CD14-positive monocyte (primary cell): ENCODE data around the gene ARHGAP10. TPM values are rescaled to one million over a fixed set of nuclear protein-coding genes. Genes with fewer than 3 reads are reported as not detected.
"Not testable (repeated sequence)": the region's sequence is repeated elsewhere in the genome, so short reads cannot be mapped to it uniquely, and the experiment has no call there.

ENCODE experiments used
- DNase-seq, 3 donors: peaks; one replicate each; pipeline ENCODE4 v3.0.0-alpha.2; 2011 to 2022
- H2AFZ ChIP-seq: 2 replicates; pipeline ENCODE4 v1.6.0; 2012; ENCODE audit warnings: mild to moderate bottlenecking, low read depth, low read length, inconsistent platforms; ENCODE audit not compliant: insufficient read depth, poor library complexity, severe bottlenecking
- H3K27ac ChIP-seq, 2 donors: 1 replicate in 1 of 2; 2 replicates in 1 of 2; pipeline ENCODE4 v1.5.1; 2012 to 2013; ENCODE audit warnings: low read length in 2 of 2, control low read depth in 1 of 2, inconsistent platforms in 1 of 2, low read depth in 1 of 2, mild to moderate bottlenecking in 1 of 2
- H3K27me3 ChIP-seq, 2 donors: one replicate each; pipeline versions ENCODE4 v1.6.0 to v1.6.1; 2011 to 2013; ENCODE audit warnings: low read length in 2 of 2; ENCODE audit not compliant: control insufficient read depth in 2 of 2, insufficient read depth in 2 of 2
- H3K36me3 ChIP-seq, 2 donors: replicated peaks in 1 of 2; 1 replicate in 1 of 2; 2 replicates in 1 of 2; pipeline versions ENCODE4 v1.5.1 to v1.6.1; 2012 to 2013; ENCODE audit warnings: low read length in 2 of 2, control low read depth in 1 of 2, inconsistent platforms in 1 of 2, mild to moderate bottlenecking in 1 of 2; ENCODE audit not compliant: insufficient read depth in 2 of 2, control insufficient read depth in 1 of 2
- H3K4me1 ChIP-seq, 2 donors: 1 replicate in 1 of 2; 2 replicates in 1 of 2; pipeline versions ENCODE4 v1.5.1 to v1.6.1; 2012 to 2013; ENCODE audit warnings: low read length in 2 of 2, control low read depth in 1 of 2, inconsistent platforms in 1 of 2, mild to moderate bottlenecking in 1 of 2, moderate library complexity in 1 of 2; ENCODE audit not compliant: insufficient read depth in 2 of 2, control insufficient read depth in 1 of 2
- H3K4me2 ChIP-seq: replicated peaks from 2 replicates; pipeline ENCODE3; 2012; ENCODE audit warnings: low read length, moderate library complexity, mild to moderate bottlenecking; ENCODE audit not compliant: poor library complexity, severe bottlenecking; ENCODE audit errors: extremely low read depth
- H3K4me3 ChIP-seq, 3 experiments: fragments of 200-600 bp in 1 of 3; sonication (generic) in 1 of 3; replicated peaks in 1 of 3; 1 replicate in 2 of 3; 2 replicates in 1 of 3; pipeline ENCODE4 v1.5.1; 2011 to 2013; ENCODE audit warnings: low read length in 3 of 3, mild to moderate bottlenecking in 3 of 3, control low read depth in 2 of 3, low read depth in 2 of 3, inconsistent platforms in 1 of 3, moderate library complexity in 1 of 3
- H3K79me2 ChIP-seq: 2 replicates; pipeline ENCODE4 v1.6.0; 2012; ENCODE audit warnings: mild to moderate bottlenecking, control low read depth, inconsistent platforms, low read length, moderate library complexity; ENCODE audit not compliant: insufficient read depth
- H3K9ac ChIP-seq: 2 replicates; pipeline ENCODE4 v1.6.0; 2017; ENCODE audit warnings: low read length, mild to moderate bottlenecking; ENCODE audit not compliant: insufficient read depth, poor library complexity, severe bottlenecking
- H3K9me3 ChIP-seq, 2 donors: replicated peaks in 1 of 2; 1 replicate in 1 of 2; 2 replicates in 1 of 2; pipeline versions ENCODE4 v1.5.1 to v1.6.1; 2012 to 2013; ENCODE audit warnings: low read length in 2 of 2, control low read depth in 1 of 2; ENCODE audit not compliant: control insufficient read depth in 1 of 2, insufficient read depth in 1 of 2
- H4K20me1 ChIP-seq: 2 replicates; pipeline ENCODE4 v1.6.0; 2012; ENCODE audit warnings: mild to moderate bottlenecking, low read length, control low read depth, moderate library complexity; ENCODE audit not compliant: insufficient read depth
- H3K27ac Mint-ChIP-seq, 7 donors: one replicate each; pipeline ENCODE4 v1.8.0; 2020; ENCODE audit warnings: mild to moderate bottlenecking in 7 of 7, mixed read lengths in 7 of 7, moderate library complexity in 6 of 7, inconsistent platforms in 2 of 7
- H3K27me3 Mint-ChIP-seq, 3 donors: one replicate each; pipeline ENCODE4 v1.8.0; 2021 to 2022; ENCODE audit warnings: low read depth in 3 of 3, mild to moderate bottlenecking in 3 of 3, mixed read lengths in 3 of 3, moderate library complexity in 3 of 3, inconsistent platforms in 1 of 3
- H3K36me3 Mint-ChIP-seq, 2 donors: one replicate each; pipeline ENCODE4 v1.8.0; 2020; ENCODE audit warnings: mixed read lengths in 2 of 2, inconsistent platforms in 1 of 2, mild to moderate bottlenecking in 1 of 2
- H3K4me1 Mint-ChIP-seq: one replicate; pipeline ENCODE4 v1.8.0; 2020; ENCODE audit warnings: mild to moderate bottlenecking, mixed read lengths
- H3K4me3 Mint-ChIP-seq, 2 donors: one replicate each; pipeline ENCODE4 v1.8.0; 2020; ENCODE audit warnings: mild to moderate bottlenecking in 2 of 2, mixed read lengths in 2 of 2, moderate library complexity in 1 of 2
- H3K9me3 Mint-ChIP-seq, 7 donors: one replicate each; pipeline ENCODE4 v1.8.0; 2020 to 2022; ENCODE audit warnings: mixed read lengths in 7 of 7, mild to moderate bottlenecking in 6 of 7, moderate library complexity in 6 of 7, inconsistent platforms in 2 of 7
- WGBS: methylation state at CpG from one replicate; pipeline ENCODE4 v1.1.5; 2013; ENCODE audit warnings: missing lambda C conversion rate; ENCODE audit not compliant: insufficient coverage; 5-methylcytosine and 5-hydroxymethylcytosine counted together
- intact Hi-C, 2 donors: fragments of 100-400 bp; cut with micrococcal nuclease; formaldehyde crosslinking; loops; one replicate each; pipeline versions ENCODE4 v1.15.0 to v1.15.1; 2023
- polyA plus RNA-seq, 3 donors: library from polyadenylated mRNA; depleted of rRNA in 1 of 3; unstranded in 2 of 3; stranded (reverse) in 1 of 3; fragments of 300-500 nt in 2 of 3; fragments of >200 nt in 1 of 3; fragmentation: Illumina TruSeq in 2 of 3; gene quantifications; 1 replicate in 2 of 3; 2 replicates in 1 of 3; pipeline ENCODE4 v1.2.3, GENCODE V29; 2012 to 2021
- TF ChIP-seq, protein P1 (sequence below): fragments of 200-600 bp; IDR thresholded peaks from one replicate; pipeline ENCODE4 v1.8.0; 2022; ENCODE audit warnings: antibody characterized with exemption, mild to moderate bottlenecking

Gene ARHGAP10
- polyA plus RNA-seq, 3 donors, result 1.7 to 4.3 (median 3.0) TPM

DNA sequence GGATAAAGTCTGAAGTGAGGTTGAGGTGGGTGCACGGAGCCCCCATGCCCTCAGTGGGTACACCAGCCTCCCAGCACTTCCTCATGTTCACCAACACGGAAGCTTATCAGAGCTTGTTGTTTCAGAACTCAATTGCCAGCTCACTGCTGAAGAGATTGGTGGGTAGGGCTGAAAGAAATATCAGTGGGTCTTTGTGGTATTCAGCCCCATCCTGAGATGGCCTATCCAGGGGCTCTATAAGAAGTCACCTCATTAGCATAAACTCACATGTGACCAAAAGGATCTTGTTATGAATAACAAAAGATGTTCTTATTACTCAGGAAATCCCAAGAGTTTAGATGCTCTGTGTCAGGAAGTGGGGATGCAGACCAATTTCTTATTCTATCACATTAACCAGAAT, 177.3 kb downstream of the ARHGAP10 start:
- Histone ChIP-seq H3K79me2 (no peaks in the 10 kb centered on the region), H4K20me1 (no peaks in the 10 kb centered on the region), H3K27ac (no peak overlapping the region), H3K4me3 (no peak overlapping the region), H2AFZ (no peak overlapping the region), H3K36me3 (no peaks in the 10 kb centered on the region), H3K9me3 (no peaks in the 10 kb centered on the region), H3K4me1 (no peaks in the 10 kb centered on the region), H3K9ac (no peak overlapping the region), H3K27me3 (no peaks in the 10 kb centered on the region), H3K4me2 (no peak overlapping the region)
- H3K27me3 Mint-ChIP-seq, result peaks cover 0 to 1% (median 0%) of the 10 kb centered on the region in 3 donors
- no CpG with 5 or more reads among the region's 2 CpGs for WGBS
- intact Hi-C loops, result no loop called here
- H3K4me1 Mint-ChIP-seq, result no peaks in the 10 kb centered on the region
- no peak for DNase-seq
- H3K27ac Mint-ChIP-seq, result no peak overlapping the region
- H3K36me3 Mint-ChIP-seq, result peaks cover 11 to 17% of the 10 kb centered on the region in 2 donors
- peaks cover 0 to 4% (median 0%) of the 10 kb centered on the region in 7 donors for H3K9me3 Mint-ChIP-seq
- H3K4me3 Mint-ChIP-seq, result no peak overlapping the region
- TF ChIP-seq, protein P1, sequence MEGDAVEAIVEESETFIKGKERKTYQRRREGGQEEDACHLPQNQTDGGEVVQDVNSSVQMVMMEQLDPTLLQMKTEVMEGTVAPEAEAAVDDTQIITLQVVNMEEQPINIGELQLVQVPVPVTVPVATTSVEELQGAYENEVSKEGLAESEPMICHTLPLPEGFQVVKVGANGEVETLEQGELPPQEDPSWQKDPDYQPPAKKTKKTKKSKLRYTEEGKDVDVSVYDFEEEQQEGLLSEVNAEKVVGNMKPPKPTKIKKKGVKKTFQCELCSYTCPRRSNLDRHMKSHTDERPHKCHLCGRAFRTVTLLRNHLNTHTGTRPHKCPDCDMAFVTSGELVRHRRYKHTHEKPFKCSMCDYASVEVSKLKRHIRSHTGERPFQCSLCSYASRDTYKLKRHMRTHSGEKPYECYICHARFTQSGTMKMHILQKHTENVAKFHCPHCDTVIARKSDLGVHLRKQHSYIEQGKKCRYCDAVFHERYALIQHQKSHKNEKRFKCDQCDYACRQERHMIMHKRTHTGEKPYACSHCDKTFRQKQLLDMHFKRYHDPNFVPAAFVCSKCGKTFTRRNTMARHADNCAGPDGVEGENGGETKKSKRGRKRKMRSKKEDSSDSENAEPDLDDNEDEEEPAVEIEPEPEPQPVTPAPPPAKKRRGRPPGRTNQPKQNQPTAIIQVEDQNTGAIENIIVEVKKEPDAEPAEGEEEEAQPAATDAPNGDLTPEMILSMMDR, result no peak

GRCh38 chr4:147910315-147910714, 178.4 kb downstream of the ARHGAP10 start:
- H3K9me3 Mint-ChIP-seq, result peaks cover 0 to 3% (median 0%) of the 10 kb centered on the region in 7 donors
- no peaks in the 10 kb centered on the region for H3K27me3 ChIP-seq
- H3K4me1 Mint-ChIP-seq, result no peaks in the 10 kb centered on the region
- TF ChIP-seq, protein P1, result no peak
- no peak for DNase-seq
- intact Hi-C loops, result no loop called here
- H3K36me3 Mint-ChIP-seq, result peaks cover 19 to 21% of the 10 kb centered on the region in 2 donors
- H3K27ac ChIP-seq, result no peak overlapping the region
- H3K79me2 ChIP-seq, result no peaks in the 10 kb centered on the region
- no peak overlapping the region for H3K4me3 Mint-ChIP-seq
- H3K9me3 ChIP-seq, result no peaks in the 10 kb centered on the region
- no peak overlapping the region for H3K4me3 ChIP-seq
- H4K20me1 ChIP-seq, result no peaks in the 10 kb centered on the region
- no peaks in the 10 kb centered on the region for H3K36me3 ChIP-seq
- peaks cover 0 to 1% (median 0%) of the 10 kb centered on the region in 3 donors for H3K27me3 Mint-ChIP-seq
- H3K4me1 ChIP-seq, result no peaks in the 10 kb centered on the region
- no peak overlapping the region for H2AFZ ChIP-seq
- WGBS, result 100% methylated on average over 1 of the region's 3 CpGs
- no peak overlapping the region for H3K27ac Mint-ChIP-seq
- H3K4me2 ChIP-seq, result no peak overlapping the region
- no peak overlapping the region for H3K9ac ChIP-seq

DNA sequence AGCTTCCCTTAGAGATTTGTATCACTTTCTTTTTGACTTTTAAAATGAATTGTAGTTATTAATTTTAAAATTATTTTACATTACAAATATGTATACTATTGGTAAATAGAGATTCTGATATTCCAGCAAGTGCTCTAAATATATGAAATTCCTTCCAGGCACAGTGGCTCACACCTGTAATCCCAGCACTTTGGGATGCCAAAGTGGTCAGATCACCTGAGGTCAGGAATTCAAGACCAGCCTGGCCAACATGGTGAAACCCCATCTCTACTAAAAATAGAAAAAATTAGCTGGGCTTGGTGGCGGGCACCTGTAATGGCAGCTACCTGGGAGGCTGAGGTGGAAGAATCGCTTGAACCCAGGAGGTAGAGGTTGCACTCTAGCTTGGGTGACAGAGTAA, 180.2 kb downstream of the ARHGAP10 start:
- H2AFZ ChIP-seq, H3K27me3 Mint-ChIP-seq, H3K9me3 Mint-ChIP-seq, H3K4me2 ChIP-seq, H3K4me3 ChIP-seq, H3K4me3 Mint-ChIP-seq, DNase-seq, H3K9ac ChIP-seq, H3K27ac ChIP-seq, H3K4me1 Mint-ChIP-seq, H3K4me1 ChIP-seq, H3K9me3 ChIP-seq, H3K27ac Mint-ChIP-seq, H3K36me3 ChIP-seq, H3K27me3 ChIP-seq, H3K79me2 ChIP-seq, H4K20me1 ChIP-seq, intact Hi-C loops: not testable (repeated sequence)
- peaks cover 19 to 22% of the 10 kb centered on the region in 2 donors for H3K36me3 Mint-ChIP-seq
- no CpG with 5 or more reads among the region's 2 CpGs for WGBS
